GM18498 (cell line): ENCODE results near the gene EMC1.
"Not testable (repeated sequence)": the region's sequence is repeated elsewhere in the genome, so short reads cannot be mapped to it uniquely, and the experiment has no call there.

ENCODE experiments used
- ATAC-seq: cut with Tn5 transposase; IDR thresholded peaks from one replicate; pipeline ENCODE4 v1.9.1; 2021; ENCODE audit warnings: mild to moderate bottlenecking, moderate library complexity; ENCODE audit not compliant: unreplicated experiment

EMC1 gene

DNA sequence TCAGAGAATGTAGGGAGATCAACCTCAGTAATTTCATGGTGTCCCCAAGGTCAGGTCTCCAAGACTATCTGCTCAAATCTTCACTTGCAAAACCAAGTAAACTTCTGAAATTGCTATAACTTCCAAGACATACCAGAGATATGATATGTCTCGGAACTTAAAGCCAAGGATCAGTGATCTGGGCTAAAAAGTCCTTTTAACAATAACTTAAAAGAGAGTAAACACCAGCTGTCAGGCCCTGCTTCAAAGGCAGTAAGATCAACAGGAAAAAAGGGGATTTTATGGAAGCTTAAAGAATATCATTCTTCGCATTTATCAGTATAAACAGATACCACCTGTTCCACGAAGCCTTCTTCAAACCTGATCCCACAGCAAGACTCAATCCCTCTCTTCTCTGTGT is 55.0 kb downstream of the EMC1 start:
- ATAC-seq = no peak

DNA sequence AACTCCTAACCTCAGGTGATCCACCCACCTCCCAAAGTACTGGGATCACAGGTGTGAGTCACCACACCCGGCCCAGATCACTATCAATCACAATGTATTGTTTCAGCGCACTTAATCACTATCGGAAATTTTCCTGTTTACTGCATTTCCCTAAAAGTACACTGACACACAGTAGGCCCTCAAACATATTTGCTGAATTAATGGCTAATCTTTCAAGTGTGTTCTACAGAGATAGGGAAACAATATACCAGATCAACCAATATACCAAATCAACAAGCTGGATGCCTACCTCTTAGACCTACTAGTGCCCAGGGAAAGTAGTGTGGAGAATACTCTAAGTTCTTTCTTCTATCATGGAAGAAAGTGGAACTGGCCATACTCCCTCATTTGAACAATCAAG is 58.3 kb downstream of the EMC1 start:
- ATAC-seq = no peak

DNA sequence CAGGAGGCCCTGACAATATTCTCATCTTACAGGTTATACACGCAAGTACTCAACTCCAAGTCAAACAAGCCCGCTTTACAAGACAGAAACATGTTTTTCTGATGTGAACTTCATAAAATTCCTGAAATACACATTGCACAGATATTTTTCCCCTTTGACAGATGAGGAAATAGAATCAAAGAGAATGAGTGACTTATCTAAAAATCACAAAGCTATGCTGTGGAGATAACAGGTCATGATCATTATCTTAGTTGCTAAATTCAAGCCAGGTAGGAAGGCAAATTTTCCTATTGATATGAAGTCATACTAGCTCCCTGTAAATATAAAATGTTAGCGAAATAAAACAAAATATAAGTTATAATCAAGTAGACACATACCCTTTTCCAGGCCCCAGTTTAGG is 59.5 kb downstream of the EMC1 start:
- ATAC-seq = no peak

GRCh38 chr1:19190468-19190867 is 60.9 kb downstream of the EMC1 start:
- no peak for ATAC-seq

- no peak for ATAC-seq
Observed at GRCh38 chr1:19189270-19189669, 62.1 kb downstream of the EMC1 start.

- ATAC-seq = no peak
Observed at GRCh38 chr1:19187852-19188251, 63.5 kb downstream of the EMC1 start.

- ATAC-seq = no peak
Observed at GRCh38 chr1:19186001-19186400, 65.3 kb downstream of the EMC1 start.

GRCh38 chr1:19182223-19182622 is 69.1 kb downstream of the EMC1 start:
- no peak for ATAC-seq

DNA sequence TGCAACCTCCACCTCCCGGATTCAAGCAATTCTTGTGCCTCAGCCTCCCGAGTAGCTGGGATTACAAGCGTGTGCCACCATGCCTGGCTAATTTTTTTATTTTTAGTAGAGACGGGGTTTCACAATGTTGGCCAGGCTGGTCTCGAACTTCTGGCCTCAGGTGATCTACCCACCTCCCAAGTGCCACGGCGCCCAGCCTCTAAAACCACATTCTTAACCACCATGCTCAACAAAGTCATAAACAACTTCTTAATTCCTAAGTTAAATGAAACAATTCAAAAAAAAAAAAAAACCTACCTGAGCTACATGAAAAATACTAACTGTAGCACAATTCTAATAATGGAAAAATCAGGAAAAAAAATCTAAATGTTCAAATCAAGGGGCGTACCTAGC is 71.1 kb downstream of the EMC1 start:
- ATAC-seq = not testable (repeated sequence)

DNA sequence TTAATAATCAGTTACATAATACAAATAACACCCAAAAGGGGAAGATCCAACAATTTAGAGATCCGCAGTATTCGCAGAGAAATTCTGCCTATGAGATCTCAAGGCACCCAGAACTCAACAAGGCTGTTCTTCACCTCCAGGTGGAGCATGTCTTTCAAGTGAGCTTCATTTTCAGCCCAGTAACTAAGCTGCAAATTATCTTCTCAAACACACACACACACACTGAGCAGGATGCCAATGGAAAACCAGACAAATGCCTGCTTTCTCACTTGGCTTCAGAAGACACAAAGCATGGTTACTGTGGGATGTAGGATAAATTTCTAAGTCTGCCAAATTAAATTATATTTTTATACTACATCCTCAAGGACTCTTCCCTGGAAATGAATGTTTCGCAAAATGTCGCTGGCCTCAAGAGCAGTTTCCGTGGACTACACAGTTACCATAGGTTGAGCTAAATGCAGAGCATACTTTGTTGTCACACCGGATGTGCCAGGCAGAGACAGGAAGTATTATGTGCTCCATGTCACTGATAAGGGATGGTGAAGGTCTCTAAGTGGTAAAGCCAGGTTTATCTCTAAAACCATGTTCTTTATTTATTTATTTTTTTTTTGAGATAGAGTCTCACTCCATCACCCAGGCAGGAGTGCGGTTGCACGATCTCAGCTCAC is 71.6 kb downstream of the EMC1 start:
- no peak for ATAC-seq

GRCh38 chr1:19178734-19179398 is 72.5 kb downstream of the EMC1 start:
- no peak for ATAC-seq

- no peak for ATAC-seq
Observed at GRCh38 chr1:19177811-19178210, 73.5 kb downstream of the EMC1 start.

- ATAC-seq = no peak
Observed at GRCh38 chr1:19169642-19170041, 81.7 kb downstream of the EMC1 start.

- ATAC-seq = no peak
Observed at GRCh38 chr1:19167140-19167539, 84.2 kb downstream of the EMC1 start.

GRCh38 chr1:19166066-19166465 is 85.3 kb downstream of the EMC1 start:
- ATAC-seq = no peak
